Measurements from ENCODE around the gene ZNRF3.

- TF ChIP-seq, protein P1, sequence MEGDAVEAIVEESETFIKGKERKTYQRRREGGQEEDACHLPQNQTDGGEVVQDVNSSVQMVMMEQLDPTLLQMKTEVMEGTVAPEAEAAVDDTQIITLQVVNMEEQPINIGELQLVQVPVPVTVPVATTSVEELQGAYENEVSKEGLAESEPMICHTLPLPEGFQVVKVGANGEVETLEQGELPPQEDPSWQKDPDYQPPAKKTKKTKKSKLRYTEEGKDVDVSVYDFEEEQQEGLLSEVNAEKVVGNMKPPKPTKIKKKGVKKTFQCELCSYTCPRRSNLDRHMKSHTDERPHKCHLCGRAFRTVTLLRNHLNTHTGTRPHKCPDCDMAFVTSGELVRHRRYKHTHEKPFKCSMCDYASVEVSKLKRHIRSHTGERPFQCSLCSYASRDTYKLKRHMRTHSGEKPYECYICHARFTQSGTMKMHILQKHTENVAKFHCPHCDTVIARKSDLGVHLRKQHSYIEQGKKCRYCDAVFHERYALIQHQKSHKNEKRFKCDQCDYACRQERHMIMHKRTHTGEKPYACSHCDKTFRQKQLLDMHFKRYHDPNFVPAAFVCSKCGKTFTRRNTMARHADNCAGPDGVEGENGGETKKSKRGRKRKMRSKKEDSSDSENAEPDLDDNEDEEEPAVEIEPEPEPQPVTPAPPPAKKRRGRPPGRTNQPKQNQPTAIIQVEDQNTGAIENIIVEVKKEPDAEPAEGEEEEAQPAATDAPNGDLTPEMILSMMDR (conservative IDR thresholded peaks at IDR 0.05 in 1 of 2, IDR thresholded peaks at IDR 0.05 in 1 of 2; ENCODE audit: extremely low read depth in 1 of 2, insufficient read depth in 1 of 2, low read depth in 1 of 2, low read length in 2 of 2), result no peak
- TF ChIP-seq EZH2 (IDR thresholded peaks at IDR 0.05; ENCODE audit: borderline replicate concordance, low read length), result no peak
These were observed 188.1 kb downstream of the ZNRF3 start for GRCh38 chr22:29071261-29072045.
